ENCODE results near the gene TTC1.

GRCh38 chr5:160001457-160001856 lies 7.5 kb upstream of the TTC1 start:
- no peak for TF ChIP-seq EZH2phosphoT487 (IDR thresholded peaks at IDR 0.05; ENCODE audit: borderline replicate concordance, low read length)
- no peak for TF ChIP-seq CTCF (IDR thresholded peaks at IDR 0.05; ENCODE audit: low read depth, low read length, poor library complexity, severe bottlenecking)

All from DOHH2 (cell line).